K562 (cell line): ENCODE data around the gene GPRIN3. TPM values are rescaled to one million over a fixed set of nuclear protein-coding genes. Genes with fewer than 3 reads are reported as not detected.

ENCODE experiments used
- PML ChIP-seq: IDR thresholded peaks from 2 replicates; pipeline ENCODE4 v1.6.1; 2012; ENCODE audit warnings: low read length, inconsistent platforms
- RBM25 ChIP-seq: fragments of 200-400 bp; formaldehyde crosslinking; IDR thresholded peaks from 2 replicates; pipeline ENCODE4 v1.6.1; 2018; ENCODE audit warnings: low read length, low read depth, moderate library complexity; ENCODE audit not compliant: severe bottlenecking
- polyA plus RNA-seq, 8 experiments: library from polyadenylated mRNA; depleted of rRNA in 4 of 8; stranded (reverse) in 5 of 8; unstranded in 3 of 8; fragments of >200 nt; fragmentation: Nextera tagmentation in 2 of 8; fragmentation: Illumina TruSeq in 1 of 8; extraction: Ambion mirVana in 2 of 8; extraction: Trizol in 1 of 8; gene quantifications; 2 replicates each; pipeline versions ENCODE4 v1.2.1 to v1.2.3, GENCODE V29; 2011 to 2014; ENCODE audit warnings: inconsistent platforms in 1 of 8, missing spikeins in 1 of 8
- total RNA-seq, 7 experiments: library from RNA; depleted of rRNA in 6 of 7; stranded (reverse); fragments of >200 nt in 6 of 7; fragmentation: Illumina TruSeq in 2 of 7; extraction: Trizol in 2 of 7; gene quantifications; 2 replicates each; pipeline versions ENCODE4 v1.2.1 to v1.2.3, GENCODE V29; 2011 to 2021; ENCODE audit warnings: low replicate concordance in 1 of 7
- TF ChIP-seq, protein P1 (sequence below): fragments of 200-600 bp; sonication (generic); IDR thresholded peaks from one replicate; pipeline ENCODE4 v1.6.1; 2012; ENCODE audit warnings: mild to moderate bottlenecking, low read depth, low read length, inconsistent platforms

Gene GPRIN3
- total and polyA plus RNA-seq, 9 of the 15 experiments (the other 6 are each of a cell fraction or from before 2014, with no cell fraction given), result 0.02 TPM; not detected in 8

GRCh38 chr4:89305028-89305427 is 2.6 kb downstream of the GPRIN3 start (continued):
- TF ChIP-seq, protein P1, sequence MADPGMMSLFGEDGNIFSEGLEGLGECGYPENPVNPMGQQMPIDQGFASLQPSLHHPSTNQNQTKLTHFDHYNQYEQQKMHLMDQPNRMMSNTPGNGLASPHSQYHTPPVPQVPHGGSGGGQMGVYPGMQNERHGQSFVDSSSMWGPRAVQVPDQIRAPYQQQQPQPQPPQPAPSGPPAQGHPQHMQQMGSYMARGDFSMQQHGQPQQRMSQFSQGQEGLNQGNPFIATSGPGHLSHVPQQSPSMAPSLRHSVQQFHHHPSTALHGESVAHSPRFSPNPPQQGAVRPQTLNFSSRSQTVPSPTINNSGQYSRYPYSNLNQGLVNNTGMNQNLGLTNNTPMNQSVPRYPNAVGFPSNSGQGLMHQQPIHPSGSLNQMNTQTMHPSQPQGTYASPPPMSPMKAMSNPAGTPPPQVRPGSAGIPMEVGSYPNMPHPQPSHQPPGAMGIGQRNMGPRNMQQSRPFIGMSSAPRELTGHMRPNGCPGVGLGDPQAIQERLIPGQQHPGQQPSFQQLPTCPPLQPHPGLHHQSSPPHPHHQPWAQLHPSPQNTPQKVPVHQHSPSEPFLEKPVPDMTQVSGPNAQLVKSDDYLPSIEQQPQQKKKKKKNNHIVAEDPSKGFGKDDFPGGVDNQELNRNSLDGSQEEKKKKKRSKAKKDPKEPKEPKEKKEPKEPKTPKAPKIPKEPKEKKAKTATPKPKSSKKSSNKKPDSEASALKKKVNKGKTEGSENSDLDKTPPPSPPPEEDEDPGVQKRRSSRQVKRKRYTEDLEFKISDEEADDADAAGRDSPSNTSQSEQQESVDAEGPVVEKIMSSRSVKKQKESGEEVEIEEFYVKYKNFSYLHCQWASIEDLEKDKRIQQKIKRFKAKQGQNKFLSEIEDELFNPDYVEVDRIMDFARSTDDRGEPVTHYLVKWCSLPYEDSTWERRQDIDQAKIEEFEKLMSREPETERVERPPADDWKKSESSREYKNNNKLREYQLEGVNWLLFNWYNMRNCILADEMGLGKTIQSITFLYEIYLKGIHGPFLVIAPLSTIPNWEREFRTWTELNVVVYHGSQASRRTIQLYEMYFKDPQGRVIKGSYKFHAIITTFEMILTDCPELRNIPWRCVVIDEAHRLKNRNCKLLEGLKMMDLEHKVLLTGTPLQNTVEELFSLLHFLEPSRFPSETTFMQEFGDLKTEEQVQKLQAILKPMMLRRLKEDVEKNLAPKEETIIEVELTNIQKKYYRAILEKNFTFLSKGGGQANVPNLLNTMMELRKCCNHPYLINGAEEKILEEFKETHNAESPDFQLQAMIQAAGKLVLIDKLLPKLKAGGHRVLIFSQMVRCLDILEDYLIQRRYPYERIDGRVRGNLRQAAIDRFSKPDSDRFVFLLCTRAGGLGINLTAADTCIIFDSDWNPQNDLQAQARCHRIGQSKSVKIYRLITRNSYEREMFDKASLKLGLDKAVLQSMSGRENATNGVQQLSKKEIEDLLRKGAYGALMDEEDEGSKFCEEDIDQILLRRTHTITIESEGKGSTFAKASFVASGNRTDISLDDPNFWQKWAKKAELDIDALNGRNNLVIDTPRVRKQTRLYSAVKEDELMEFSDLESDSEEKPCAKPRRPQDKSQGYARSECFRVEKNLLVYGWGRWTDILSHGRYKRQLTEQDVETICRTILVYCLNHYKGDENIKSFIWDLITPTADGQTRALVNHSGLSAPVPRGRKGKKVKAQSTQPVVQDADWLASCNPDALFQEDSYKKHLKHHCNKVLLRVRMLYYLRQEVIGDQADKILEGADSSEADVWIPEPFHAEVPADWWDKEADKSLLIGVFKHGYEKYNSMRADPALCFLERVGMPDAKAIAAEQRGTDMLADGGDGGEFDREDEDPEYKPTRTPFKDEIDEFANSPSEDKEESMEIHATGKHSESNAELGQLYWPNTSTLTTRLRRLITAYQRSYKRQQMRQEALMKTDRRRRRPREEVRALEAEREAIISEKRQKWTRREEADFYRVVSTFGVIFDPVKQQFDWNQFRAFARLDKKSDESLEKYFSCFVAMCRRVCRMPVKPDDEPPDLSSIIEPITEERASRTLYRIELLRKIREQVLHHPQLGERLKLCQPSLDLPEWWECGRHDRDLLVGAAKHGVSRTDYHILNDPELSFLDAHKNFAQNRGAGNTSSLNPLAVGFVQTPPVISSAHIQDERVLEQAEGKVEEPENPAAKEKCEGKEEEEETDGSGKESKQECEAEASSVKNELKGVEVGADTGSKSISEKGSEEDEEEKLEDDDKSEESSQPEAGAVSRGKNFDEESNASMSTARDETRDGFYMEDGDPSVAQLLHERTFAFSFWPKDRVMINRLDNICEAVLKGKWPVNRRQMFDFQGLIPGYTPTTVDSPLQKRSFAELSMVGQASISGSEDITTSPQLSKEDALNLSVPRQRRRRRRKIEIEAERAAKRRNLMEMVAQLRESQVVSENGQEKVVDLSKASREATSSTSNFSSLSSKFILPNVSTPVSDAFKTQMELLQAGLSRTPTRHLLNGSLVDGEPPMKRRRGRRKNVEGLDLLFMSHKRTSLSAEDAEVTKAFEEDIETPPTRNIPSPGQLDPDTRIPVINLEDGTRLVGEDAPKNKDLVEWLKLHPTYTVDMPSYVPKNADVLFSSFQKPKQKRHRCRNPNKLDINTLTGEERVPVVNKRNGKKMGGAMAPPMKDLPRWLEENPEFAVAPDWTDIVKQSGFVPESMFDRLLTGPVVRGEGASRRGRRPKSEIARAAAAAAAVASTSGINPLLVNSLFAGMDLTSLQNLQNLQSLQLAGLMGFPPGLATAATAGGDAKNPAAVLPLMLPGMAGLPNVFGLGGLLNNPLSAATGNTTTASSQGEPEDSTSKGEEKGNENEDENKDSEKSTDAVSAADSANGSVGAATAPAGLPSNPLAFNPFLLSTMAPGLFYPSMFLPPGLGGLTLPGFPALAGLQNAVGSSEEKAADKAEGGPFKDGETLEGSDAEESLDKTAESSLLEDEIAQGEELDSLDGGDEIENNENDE, result no peak
- TF ChIP-seq RBM25 (no peak), PML (no peak)
- TF ChIP-seq, all 486 proteins: peak for 0
